ENCODE results near the gene HABP4.

- TF ChIP-seq CTCF (IDR thresholded peaks at IDR 0.05) (no peak), POLR2A (IDR thresholded peaks at IDR 0.05) (no peak)
These were observed 36.5 kb downstream of the HABP4 start for GRCh38 chr9:96486386-96487028.
